Heart left ventricle (tissue), 13 donors: ENCODE data around the gene MAPK4.
A peak's percentile ranks its signal among the peaks of the same experiment; 100 is the strongest.

Source experiments
- CTCF ChIP-seq, 12 donors: fragments of 200-600 bp; sonication (generic) in 4 of 12; IDR thresholded peaks; one replicate each; pipeline versions ENCODE4 v1.5.0 to v1.8.0; 2018 to 2022; ENCODE audit warnings: antibody characterized with exemption in 12 of 12, mild to moderate bottlenecking in 5 of 12
- POLR2A ChIP-seq, 2 donors: fragments of 450-650 bp; IDR thresholded peaks; one replicate each; pipeline ENCODE4 v1.6.1; 2017; ENCODE audit warnings: antibody characterized with exemption in 2 of 2, mild to moderate bottlenecking in 2 of 2, moderate library complexity in 2 of 2
- donor health status: ischemic (EF 13 %, LVEDD 7.1; RV severe dilation, severe dysfunction).
- donor health status: DM: no; HTN: yes; CAD: no.
- donor health status: DM: no; HTN: no; CAD: no.
- donor health status: ischemic (EF 25% LVEDD 6.9; RV normal size, moderate dysfunction).
- donor health status: ischemic (EF 25% LVEDD 5.7; RV mildly dilated, moderate dysfunction).
- donor health status: ischemic (EF 35%, LVEDD 5.7; RV mildly dilated, moderate dysfunction).
- donor health status: nonischemic (EF 11% LVEDD 7.7; RV severe dilation, severe dysfunction).
- donor health status: DM: yes; HTN: yes; CAD: no.
- donor health status: PGD.
- donor health status: ischemic (EF 29% LVEDD 5.4; RV normal size, mild dysfunction).
- donor health status: nonischemic (EF 23%, LVEDD 6.1; RV moderate dilation, normal function).

- TF ChIP-seq POLR2A (IDR thresholded peaks at IDR 0.05) (no peak), CTCF (IDR thresholded peaks at IDR 0.05) (peak in 3 of 12 donors; percentile 14 to 22 (median 15))
Measured at GRCh38 chr18:50586710-50587109, 26.8 kb downstream of the MAPK4 start.
